ENCODE measurements around the gene C10orf53.

- TF ChIP-seq, protein P1, sequence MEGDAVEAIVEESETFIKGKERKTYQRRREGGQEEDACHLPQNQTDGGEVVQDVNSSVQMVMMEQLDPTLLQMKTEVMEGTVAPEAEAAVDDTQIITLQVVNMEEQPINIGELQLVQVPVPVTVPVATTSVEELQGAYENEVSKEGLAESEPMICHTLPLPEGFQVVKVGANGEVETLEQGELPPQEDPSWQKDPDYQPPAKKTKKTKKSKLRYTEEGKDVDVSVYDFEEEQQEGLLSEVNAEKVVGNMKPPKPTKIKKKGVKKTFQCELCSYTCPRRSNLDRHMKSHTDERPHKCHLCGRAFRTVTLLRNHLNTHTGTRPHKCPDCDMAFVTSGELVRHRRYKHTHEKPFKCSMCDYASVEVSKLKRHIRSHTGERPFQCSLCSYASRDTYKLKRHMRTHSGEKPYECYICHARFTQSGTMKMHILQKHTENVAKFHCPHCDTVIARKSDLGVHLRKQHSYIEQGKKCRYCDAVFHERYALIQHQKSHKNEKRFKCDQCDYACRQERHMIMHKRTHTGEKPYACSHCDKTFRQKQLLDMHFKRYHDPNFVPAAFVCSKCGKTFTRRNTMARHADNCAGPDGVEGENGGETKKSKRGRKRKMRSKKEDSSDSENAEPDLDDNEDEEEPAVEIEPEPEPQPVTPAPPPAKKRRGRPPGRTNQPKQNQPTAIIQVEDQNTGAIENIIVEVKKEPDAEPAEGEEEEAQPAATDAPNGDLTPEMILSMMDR (IDR thresholded peaks at IDR 0.05), result no peak
- no peak for TF ChIP-seq POLR2A (IDR thresholded peaks at IDR 0.05)
Observed at GRCh38 chr10:49634069-49634660, 45.3 kb upstream of the C10orf53 start.
